CD14-positive monocyte (primary cell): ENCODE measurements around the gene MASP1. TPM values are rescaled to one million over a fixed set of nuclear protein-coding genes. Genes with fewer than 3 reads are reported as not detected.

ENCODE experiments used
- DNase-seq, 3 donors: peaks; one replicate each; pipeline ENCODE4 v3.0.0-alpha.2; 2011 to 2022
- H2AFZ ChIP-seq: 2 replicates; pipeline ENCODE4 v1.6.0; 2012; ENCODE audit warnings: mild to moderate bottlenecking, low read depth, low read length, inconsistent platforms; ENCODE audit not compliant: insufficient read depth, poor library complexity, severe bottlenecking
- H3K27ac ChIP-seq, 2 donors: 1 replicate in 1 of 2; 2 replicates in 1 of 2; pipeline ENCODE4 v1.5.1; 2012 to 2013; ENCODE audit warnings: low read length in 2 of 2, control low read depth in 1 of 2, inconsistent platforms in 1 of 2, low read depth in 1 of 2, mild to moderate bottlenecking in 1 of 2
- H3K27me3 ChIP-seq, 2 donors: one replicate each; pipeline versions ENCODE4 v1.6.0 to v1.6.1; 2011 to 2013; ENCODE audit warnings: low read length in 2 of 2; ENCODE audit not compliant: control insufficient read depth in 2 of 2, insufficient read depth in 2 of 2
- H3K36me3 ChIP-seq, 2 donors: replicated peaks in 1 of 2; 1 replicate in 1 of 2; 2 replicates in 1 of 2; pipeline versions ENCODE4 v1.5.1 to v1.6.1; 2012 to 2013; ENCODE audit warnings: low read length in 2 of 2, control low read depth in 1 of 2, inconsistent platforms in 1 of 2, mild to moderate bottlenecking in 1 of 2; ENCODE audit not compliant: insufficient read depth in 2 of 2, control insufficient read depth in 1 of 2
- H3K4me1 ChIP-seq, 2 donors: 1 replicate in 1 of 2; 2 replicates in 1 of 2; pipeline versions ENCODE4 v1.5.1 to v1.6.1; 2012 to 2013; ENCODE audit warnings: low read length in 2 of 2, control low read depth in 1 of 2, inconsistent platforms in 1 of 2, mild to moderate bottlenecking in 1 of 2, moderate library complexity in 1 of 2; ENCODE audit not compliant: insufficient read depth in 2 of 2, control insufficient read depth in 1 of 2
- H3K4me2 ChIP-seq: replicated peaks from 2 replicates; pipeline ENCODE3; 2012; ENCODE audit warnings: low read length, moderate library complexity, mild to moderate bottlenecking; ENCODE audit not compliant: poor library complexity, severe bottlenecking; ENCODE audit errors: extremely low read depth
- H3K4me3 ChIP-seq, 3 experiments: fragments of 200-600 bp in 1 of 3; sonication (generic) in 1 of 3; replicated peaks in 1 of 3; 1 replicate in 2 of 3; 2 replicates in 1 of 3; pipeline ENCODE4 v1.5.1; 2011 to 2013; ENCODE audit warnings: low read length in 3 of 3, mild to moderate bottlenecking in 3 of 3, control low read depth in 2 of 3, low read depth in 2 of 3, inconsistent platforms in 1 of 3, moderate library complexity in 1 of 3
- H3K79me2 ChIP-seq: 2 replicates; pipeline ENCODE4 v1.6.0; 2012; ENCODE audit warnings: mild to moderate bottlenecking, control low read depth, inconsistent platforms, low read length, moderate library complexity; ENCODE audit not compliant: insufficient read depth
- H3K9ac ChIP-seq: 2 replicates; pipeline ENCODE4 v1.6.0; 2017; ENCODE audit warnings: low read length, mild to moderate bottlenecking; ENCODE audit not compliant: insufficient read depth, poor library complexity, severe bottlenecking
- H3K9me3 ChIP-seq, 2 donors: replicated peaks in 1 of 2; 1 replicate in 1 of 2; 2 replicates in 1 of 2; pipeline versions ENCODE4 v1.5.1 to v1.6.1; 2012 to 2013; ENCODE audit warnings: low read length in 2 of 2, control low read depth in 1 of 2; ENCODE audit not compliant: control insufficient read depth in 1 of 2, insufficient read depth in 1 of 2
- H4K20me1 ChIP-seq: 2 replicates; pipeline ENCODE4 v1.6.0; 2012; ENCODE audit warnings: mild to moderate bottlenecking, low read length, control low read depth, moderate library complexity; ENCODE audit not compliant: insufficient read depth
- H3K27ac Mint-ChIP-seq, 7 donors: one replicate each; pipeline ENCODE4 v1.8.0; 2020; ENCODE audit warnings: mild to moderate bottlenecking in 7 of 7, mixed read lengths in 7 of 7, moderate library complexity in 6 of 7, inconsistent platforms in 2 of 7
- H3K27me3 Mint-ChIP-seq, 3 donors: one replicate each; pipeline ENCODE4 v1.8.0; 2021 to 2022; ENCODE audit warnings: low read depth in 3 of 3, mild to moderate bottlenecking in 3 of 3, mixed read lengths in 3 of 3, moderate library complexity in 3 of 3, inconsistent platforms in 1 of 3
- H3K36me3 Mint-ChIP-seq, 2 donors: one replicate each; pipeline ENCODE4 v1.8.0; 2020; ENCODE audit warnings: mixed read lengths in 2 of 2, inconsistent platforms in 1 of 2, mild to moderate bottlenecking in 1 of 2
- H3K4me1 Mint-ChIP-seq: one replicate; pipeline ENCODE4 v1.8.0; 2020; ENCODE audit warnings: mild to moderate bottlenecking, mixed read lengths
- H3K4me3 Mint-ChIP-seq, 2 donors: one replicate each; pipeline ENCODE4 v1.8.0; 2020; ENCODE audit warnings: mild to moderate bottlenecking in 2 of 2, mixed read lengths in 2 of 2, moderate library complexity in 1 of 2
- H3K9me3 Mint-ChIP-seq, 7 donors: one replicate each; pipeline ENCODE4 v1.8.0; 2020 to 2022; ENCODE audit warnings: mixed read lengths in 7 of 7, mild to moderate bottlenecking in 6 of 7, moderate library complexity in 6 of 7, inconsistent platforms in 2 of 7
- WGBS: methylation state at CpG from one replicate; pipeline ENCODE4 v1.1.5; 2013; ENCODE audit warnings: missing lambda C conversion rate; ENCODE audit not compliant: insufficient coverage; 5-methylcytosine and 5-hydroxymethylcytosine counted together
- intact Hi-C, 2 donors: fragments of 100-400 bp; cut with micrococcal nuclease; formaldehyde crosslinking; loops; one replicate each; pipeline versions ENCODE4 v1.15.0 to v1.15.1; 2023
- polyA plus RNA-seq, 3 donors: library from polyadenylated mRNA; depleted of rRNA in 1 of 3; unstranded in 2 of 3; stranded (reverse) in 1 of 3; fragments of 300-500 nt in 2 of 3; fragments of >200 nt in 1 of 3; fragmentation: Illumina TruSeq in 2 of 3; gene quantifications; 1 replicate in 2 of 3; 2 replicates in 1 of 3; pipeline ENCODE4 v1.2.3, GENCODE V29; 2012 to 2021
- TF ChIP-seq, protein P1 (sequence below): fragments of 200-600 bp; IDR thresholded peaks from one replicate; pipeline ENCODE4 v1.8.0; 2022; ENCODE audit warnings: antibody characterized with exemption, mild to moderate bottlenecking

The MASP1 gene
- polyA plus RNA-seq, 3 donors = not detected

DNA sequence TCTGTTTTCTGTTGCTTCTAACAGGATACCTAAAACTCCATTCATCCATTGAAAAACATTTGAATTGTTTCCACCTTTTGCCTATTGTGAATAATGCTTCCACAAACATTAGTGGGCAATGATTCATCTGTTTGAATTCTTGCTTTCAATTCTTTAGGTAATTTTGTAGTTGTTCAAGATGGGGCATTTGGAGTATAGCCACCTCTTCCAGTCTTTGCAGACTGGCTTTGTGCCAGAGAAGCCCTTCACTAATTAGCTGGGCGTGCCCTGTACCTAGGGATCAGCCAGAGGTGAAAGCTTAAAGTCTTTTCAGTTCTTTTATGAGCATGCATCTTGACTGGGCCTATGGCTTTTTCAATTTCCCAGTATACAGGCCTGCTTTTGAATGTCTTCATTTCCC is 83.4 kb downstream of the MASP1 start:
- Histone ChIP-seq H3K4me2 (no peak overlapping the region), H2AFZ (no peak overlapping the region), H4K20me1 (no peaks in the 10 kb centered on the region), H3K27ac (no peak overlapping the region), H3K79me2 (no peaks in the 10 kb centered on the region), H3K4me3 (no peak overlapping the region), H3K27me3 (no peaks in the 10 kb centered on the region), H3K4me1 (no peaks in the 10 kb centered on the region), H3K9me3 (no peaks in the 10 kb centered on the region), H3K9ac (no peak overlapping the region), H3K36me3 (no peaks in the 10 kb centered on the region)
- Mint-ChIP-seq H3K9me3 (no peaks in the 10 kb centered on the region), H3K27me3 (peaks cover 2 to 4% (median 2%) of the 10 kb centered on the region in 3 donors), H3K4me3 (no peak overlapping the region), H3K4me1 (peaks cover 4% of the 10 kb centered on the region), H3K27ac (no peak overlapping the region), H3K36me3 (no peaks in the 10 kb centered on the region)
- TF ChIP-seq, protein P1, sequence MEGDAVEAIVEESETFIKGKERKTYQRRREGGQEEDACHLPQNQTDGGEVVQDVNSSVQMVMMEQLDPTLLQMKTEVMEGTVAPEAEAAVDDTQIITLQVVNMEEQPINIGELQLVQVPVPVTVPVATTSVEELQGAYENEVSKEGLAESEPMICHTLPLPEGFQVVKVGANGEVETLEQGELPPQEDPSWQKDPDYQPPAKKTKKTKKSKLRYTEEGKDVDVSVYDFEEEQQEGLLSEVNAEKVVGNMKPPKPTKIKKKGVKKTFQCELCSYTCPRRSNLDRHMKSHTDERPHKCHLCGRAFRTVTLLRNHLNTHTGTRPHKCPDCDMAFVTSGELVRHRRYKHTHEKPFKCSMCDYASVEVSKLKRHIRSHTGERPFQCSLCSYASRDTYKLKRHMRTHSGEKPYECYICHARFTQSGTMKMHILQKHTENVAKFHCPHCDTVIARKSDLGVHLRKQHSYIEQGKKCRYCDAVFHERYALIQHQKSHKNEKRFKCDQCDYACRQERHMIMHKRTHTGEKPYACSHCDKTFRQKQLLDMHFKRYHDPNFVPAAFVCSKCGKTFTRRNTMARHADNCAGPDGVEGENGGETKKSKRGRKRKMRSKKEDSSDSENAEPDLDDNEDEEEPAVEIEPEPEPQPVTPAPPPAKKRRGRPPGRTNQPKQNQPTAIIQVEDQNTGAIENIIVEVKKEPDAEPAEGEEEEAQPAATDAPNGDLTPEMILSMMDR = no peak
- WGBS = no CpG with 5 or more reads among the region's 1 CpG
- intact Hi-C loops = no loop called here
- no peak for DNase-seq

DNA sequence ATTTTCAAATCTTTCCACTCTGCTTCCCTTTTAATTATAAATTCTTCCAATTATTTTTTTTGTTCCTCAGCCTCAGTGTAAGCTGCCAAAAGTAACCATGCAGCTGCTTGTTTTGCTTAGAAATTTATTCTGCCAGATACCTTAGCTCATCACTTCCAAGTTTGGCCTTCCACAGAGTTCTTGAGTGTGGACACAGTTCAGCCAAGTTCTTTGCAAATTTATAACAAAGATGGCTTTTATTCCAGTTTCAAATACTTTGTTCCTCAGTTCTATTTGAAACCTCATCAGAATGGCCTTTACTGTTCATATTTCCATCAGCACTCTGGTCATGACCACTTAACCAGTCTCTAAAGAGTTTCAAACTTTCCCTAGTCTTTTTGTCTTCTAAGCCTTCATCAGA is 83.9 kb downstream of the MASP1 start:
- H3K4me2 ChIP-seq = no peak overlapping the region
- DNase-seq = no peak
- no peaks in the 10 kb centered on the region for H3K36me3 ChIP-seq
- H3K9ac ChIP-seq = no peak overlapping the region
- Mint-ChIP-seq H3K4me3 (no peak overlapping the region), H3K36me3 (no peaks in the 10 kb centered on the region), H3K27me3 (peaks cover 2 to 5% (median 3%) of the 10 kb centered on the region in 3 donors), H3K9me3 (no peaks in the 10 kb centered on the region), H3K4me1 (peaks cover 4% of the 10 kb centered on the region), H3K27ac (no peak overlapping the region)
- no peaks in the 10 kb centered on the region for H3K9me3 ChIP-seq
- H3K27me3 ChIP-seq = no peaks in the 10 kb centered on the region
- no peak overlapping the region for H3K27ac ChIP-seq
- intact Hi-C loops = no loop called here
- TF ChIP-seq, protein P1 = no peak
- no peak overlapping the region for H2AFZ ChIP-seq
- H3K4me1 ChIP-seq = no peaks in the 10 kb centered on the region
- H3K4me3 ChIP-seq = no peak overlapping the region
- no peaks in the 10 kb centered on the region for H4K20me1 ChIP-seq
- H3K79me2 ChIP-seq = no peaks in the 10 kb centered on the region
